ENCODE measurements around the gene PEX10.

Gene PEX10

GRCh38 chr1:2404890-2405511 is 7.4 kb downstream of the PEX10 start:
- DNase-seq (ENCODE audit: low spot score): no peak

- DNase-seq (ENCODE audit: low spot score): no peak
These were observed 8.0 kb downstream of the PEX10 start for GRCh38 chr1:2404142-2404889.

- DNase-seq (ENCODE audit: low spot score): no peak
These were observed 9.1 kb downstream of the PEX10 start for GRCh38 chr1:2403273-2403672.

- no peak for DNase-seq (ENCODE audit: low spot score)
These were observed 9.9 kb downstream of the PEX10 start for GRCh38 chr1:2402420-2402819.

- no peak for DNase-seq (ENCODE audit: low spot score)
These were observed 11.3 kb downstream of the PEX10 start for GRCh38 chr1:2400950-2401649.

- DNase-seq (ENCODE audit: low spot score): no peak
These were observed 11.8 kb downstream of the PEX10 start for GRCh38 chr1:2400576-2400909.

GRCh38 chr1:2399890-2400575 is 12.3 kb downstream of the PEX10 start:
- no peak for DNase-seq (ENCODE audit: low spot score)

- no peak for DNase-seq (ENCODE audit: low spot score)
These were observed 13.5 kb downstream of the PEX10 start for GRCh38 chr1:2398871-2399270.

- DNase-seq (ENCODE audit: low spot score): no peak
These were observed 15.2 kb downstream of the PEX10 start for GRCh38 chr1:2397007-2397679.

GRCh38 chr1:2396476-2396875 is 15.9 kb downstream of the PEX10 start:
- DNase-seq (ENCODE audit: low spot score): no peak

- DNase-seq (ENCODE audit: low spot score): no peak
These were observed 16.3 kb downstream of the PEX10 start for GRCh38 chr1:2396059-2396458.

- DNase-seq (ENCODE audit: low spot score): no peak
These were observed 17.1 kb downstream of the PEX10 start for GRCh38 chr1:2395245-2395644.

- no peak for DNase-seq (ENCODE audit: low spot score)
These were observed 17.6 kb downstream of the PEX10 start for GRCh38 chr1:2394761-2395160.

- no peak for DNase-seq (ENCODE audit: low spot score)
These were observed 18.1 kb downstream of the PEX10 start for GRCh38 chr1:2394220-2394619.

GRCh38 chr1:2393471-2393877 is 18.9 kb downstream of the PEX10 start:
- no peak for DNase-seq (ENCODE audit: low spot score)

- DNase-seq (ENCODE audit: low spot score): no peak
These were observed 19.7 kb downstream of the PEX10 start for GRCh38 chr1:2392686-2393085.

GRCh38 chr1:2391931-2392509 is 20.3 kb downstream of the PEX10 start:
- peak; percentile 54 for DNase-seq (ENCODE audit: low spot score)

- DNase-seq (ENCODE audit: low spot score): peak; percentile 99
These were observed 21.1 kb downstream of the PEX10 start, which contains the start of the genes MORN1 and RER1 for GRCh38 chr1:2391041-2391930. Gene MORN1 (minus strand): TSS chr1:2391554. CDS start chr1:2391533, 21 bp downstream. Gene RER1 (plus strand): TSS chr1:2391841. CDS start chr1:2395791, 3,950 bp downstream.

- DNase-seq (ENCODE audit: low spot score): no peak
These were observed 22.7 kb downstream of the PEX10 start for GRCh38 chr1:2389644-2390043.
